NCI-H226 (cell line): Measurements from ENCODE around the gene ACTN3.
"Not testable (repeated sequence)": the region's sequence is repeated elsewhere in the genome, so short reads cannot be mapped to it uniquely, and the experiment has no call there.

Experiments
- DNase-seq: peaks from one replicate; pipeline ENCODE4 v3.0.0-alpha.2; 2015

ACTN3 gene

GRCh38 chr11:66603072-66603471 is 56.4 kb downstream of the ACTN3 start:
- DNase-seq = no peak

GRCh38 chr11:66604155-66604554 is 57.5 kb downstream of the ACTN3 start:
- no peak for DNase-seq

- not testable (repeated sequence) for DNase-seq
Measured at GRCh38 chr11:66606608-66607007, 59.9 kb downstream of the ACTN3 start.

- peak; percentile 40 for DNase-seq
Measured at GRCh38 chr11:66607126-66607834, 60.6 kb downstream of the ACTN3 start.

GRCh38 chr11:66609721-66610617 is 63.3 kb downstream of the ACTN3 start:
- DNase-seq = no peak

- DNase-seq = no peak
Measured at GRCh38 chr11:66612458-66612857, 65.8 kb downstream of the ACTN3 start.
